GM18861 (cell line): ENCODE data around the gene IL11.

Experiments
- ATAC-seq: cut with Tn5 transposase; IDR thresholded peaks from one replicate; pipeline ENCODE4 v1.9.1; 2021; ENCODE audit not compliant: unreplicated experiment

Gene IL11

DNA sequence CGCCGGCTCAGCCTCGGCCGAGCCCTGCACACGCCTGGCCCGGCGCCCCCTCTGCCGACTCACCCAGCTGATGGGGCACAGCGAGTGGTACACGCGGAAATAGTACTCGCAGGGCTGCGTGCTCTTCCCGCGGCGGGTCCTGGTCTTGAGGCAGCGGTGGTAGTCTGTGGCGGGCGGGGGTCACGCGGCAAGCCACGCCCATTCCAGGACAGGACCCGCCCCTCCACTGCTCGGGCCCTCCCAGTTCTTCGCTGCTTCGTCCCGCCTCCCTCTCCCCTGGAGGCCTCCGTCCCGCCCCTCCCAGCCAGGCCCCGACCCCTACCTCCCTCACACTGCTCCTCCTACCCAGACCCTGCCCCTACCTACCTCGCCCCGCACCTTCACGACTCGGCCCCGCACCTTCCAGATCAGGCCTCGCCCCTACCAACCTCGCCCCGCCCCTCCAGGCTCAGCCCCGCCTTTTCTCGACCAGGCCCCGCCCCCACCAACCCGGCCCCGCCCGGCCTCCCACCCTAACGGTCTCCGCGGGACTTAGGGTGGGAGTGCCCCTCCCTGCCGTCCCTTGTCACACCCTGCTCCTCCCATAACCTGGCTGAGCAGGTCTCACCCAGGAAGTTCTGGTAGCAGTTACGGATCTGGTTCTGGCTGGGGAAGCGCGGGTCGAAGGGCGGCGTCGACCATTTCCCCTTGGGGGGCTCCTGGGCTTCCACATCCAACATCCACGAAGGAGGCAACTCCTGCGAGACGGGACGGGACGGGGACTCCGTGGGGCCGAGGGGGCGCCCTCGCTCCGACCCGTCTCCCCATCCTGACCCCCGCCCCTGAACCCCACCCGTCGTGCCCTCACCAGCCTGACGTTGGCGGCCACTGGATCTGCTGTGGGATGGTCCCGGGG, 16.2 kb downstream of the IL11 start:
- ATAC-seq, result no peak

DNA sequence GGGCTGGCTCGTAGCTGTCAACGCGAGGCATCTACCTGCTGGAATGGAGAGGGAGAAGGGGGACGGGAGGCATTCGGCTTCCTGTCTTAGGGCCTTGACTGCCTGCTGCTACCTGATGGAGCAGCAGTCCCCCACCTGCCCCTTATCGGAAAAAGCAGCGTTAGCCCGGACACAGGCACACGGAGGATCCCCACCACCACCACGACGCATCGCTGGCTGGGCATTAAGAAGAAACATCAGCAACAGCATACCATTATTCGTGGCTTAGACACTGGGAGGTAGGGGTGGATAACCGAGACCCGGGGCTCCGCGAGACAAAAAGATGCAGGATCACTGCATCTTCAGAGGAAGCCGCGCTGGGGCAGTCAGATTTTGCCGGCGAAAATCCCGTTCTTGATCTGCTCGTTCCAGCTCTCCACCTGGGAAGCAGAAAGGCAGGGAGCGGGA, 16.9 kb downstream of the IL11 start:
- ATAC-seq, result no peak

DNA sequence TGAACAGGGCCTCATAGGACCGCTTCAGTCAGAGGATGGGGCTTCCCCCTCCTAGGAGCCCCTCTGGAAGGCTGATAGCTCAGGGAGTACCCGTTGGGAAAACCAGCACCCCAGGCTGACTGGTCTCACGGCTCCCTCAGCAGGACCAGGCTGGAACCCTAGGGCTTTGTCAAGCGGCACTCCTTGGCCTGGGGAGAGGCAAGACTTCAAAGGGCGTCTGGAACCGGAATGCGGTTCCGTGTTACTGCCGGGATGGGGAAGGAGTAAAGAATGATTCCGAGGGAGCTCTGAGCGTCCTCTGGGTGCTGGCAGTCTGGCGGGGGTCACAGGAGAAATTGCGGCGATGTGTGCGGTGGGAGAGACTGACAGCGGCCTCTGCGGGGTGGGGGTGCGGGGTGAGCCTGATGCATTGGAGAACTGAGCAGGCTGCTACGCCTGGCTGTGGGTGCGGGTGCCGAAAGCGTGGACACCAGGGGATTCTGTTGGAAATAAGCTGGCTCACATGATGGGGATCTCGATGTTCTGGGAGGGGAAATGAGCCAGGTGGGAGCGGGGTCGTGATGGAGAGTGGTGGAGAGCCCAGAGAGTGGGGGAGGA, 17.6 kb downstream of the IL11 start:
- no peak for ATAC-seq

DNA sequence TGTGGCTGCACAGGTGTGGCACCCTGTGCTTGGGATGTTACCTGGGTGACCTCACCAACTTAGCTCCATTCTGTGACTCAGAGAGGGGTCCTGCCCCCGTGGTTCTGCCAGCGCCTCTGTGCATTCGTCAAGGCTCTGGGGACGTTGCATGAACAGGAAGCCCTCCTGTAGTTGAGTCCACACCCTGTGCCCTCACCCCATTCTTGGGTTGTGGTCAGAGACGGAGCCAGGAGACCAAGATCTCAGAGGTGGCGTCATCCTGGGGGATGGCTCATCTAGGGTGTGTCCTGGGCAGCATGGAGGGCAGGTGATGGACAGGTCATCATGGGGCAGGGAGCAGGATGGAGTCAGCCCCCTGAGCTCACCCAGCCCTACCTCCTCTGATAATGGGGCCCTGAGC, 18.2 kb downstream of the IL11 start:
- ATAC-seq, result no peak

DNA sequence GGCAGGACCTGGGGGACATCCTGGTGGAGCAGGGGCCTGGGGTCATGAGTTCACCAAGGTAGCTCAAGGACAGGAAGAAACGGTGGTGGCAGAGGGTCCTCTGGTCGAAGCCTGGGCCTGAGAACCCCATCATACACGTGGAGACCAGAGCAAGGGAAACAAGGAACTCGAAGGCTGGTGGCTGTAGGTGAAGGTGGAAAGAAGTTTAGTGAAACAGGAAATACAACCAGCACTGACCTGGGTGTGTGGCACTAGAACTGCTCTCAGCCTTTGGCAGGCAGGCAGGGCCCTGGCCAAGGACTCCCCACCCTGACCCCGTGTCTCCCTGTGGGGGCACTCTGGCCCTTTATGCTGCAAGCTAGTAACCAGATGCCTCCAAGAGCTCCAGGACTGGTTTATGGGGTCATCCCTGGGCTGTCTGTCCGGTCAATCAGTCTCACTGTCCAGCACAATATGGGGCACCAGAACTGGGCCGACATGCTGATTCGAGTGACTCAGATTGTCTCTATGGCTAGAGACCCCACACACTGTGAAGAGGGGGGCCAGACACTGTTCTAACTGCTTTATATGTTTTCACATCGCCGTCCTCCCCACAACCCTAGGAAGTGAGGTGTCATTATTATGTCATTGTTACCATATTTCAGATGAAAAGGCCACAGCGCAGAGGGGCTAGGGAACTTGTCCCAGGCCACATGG, 19.5 kb downstream of the IL11 start:
- no peak for ATAC-seq

DNA sequence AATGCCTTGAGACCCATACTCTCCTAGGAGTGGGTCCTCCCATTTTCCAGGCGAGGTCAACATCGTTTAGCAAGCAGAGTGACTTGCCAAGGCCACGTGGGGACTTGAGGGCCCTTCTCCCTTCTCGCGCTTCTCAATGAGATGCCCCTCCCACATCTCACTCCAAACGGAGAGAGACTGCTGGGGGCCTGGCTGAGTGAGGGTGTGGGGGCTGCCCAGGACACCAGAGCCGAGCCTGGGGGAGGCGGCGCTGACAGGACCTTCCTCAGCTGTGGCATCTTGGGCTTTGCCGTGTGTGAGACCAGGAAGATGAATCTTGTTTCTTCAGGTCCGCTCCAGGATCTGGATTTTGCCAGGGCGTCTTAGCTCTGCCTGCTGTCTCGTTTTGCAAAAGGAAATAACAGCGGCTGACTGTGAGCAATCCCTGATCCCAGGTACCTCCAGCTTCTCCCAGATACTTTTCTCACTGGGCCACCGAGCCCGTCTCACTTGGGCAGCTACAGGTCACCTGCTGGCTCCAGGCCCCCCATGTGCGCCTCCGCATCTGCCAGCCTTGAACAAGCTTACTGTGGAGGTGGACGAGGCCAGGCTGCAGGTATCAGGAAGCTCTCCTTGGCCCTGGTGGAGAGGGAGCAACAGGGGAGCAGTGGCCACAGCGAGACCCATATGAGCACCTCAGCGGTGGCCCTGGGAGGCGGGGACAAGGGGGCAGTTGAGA, 21.8 kb downstream of the IL11 start:
- no peak for ATAC-seq

DNA sequence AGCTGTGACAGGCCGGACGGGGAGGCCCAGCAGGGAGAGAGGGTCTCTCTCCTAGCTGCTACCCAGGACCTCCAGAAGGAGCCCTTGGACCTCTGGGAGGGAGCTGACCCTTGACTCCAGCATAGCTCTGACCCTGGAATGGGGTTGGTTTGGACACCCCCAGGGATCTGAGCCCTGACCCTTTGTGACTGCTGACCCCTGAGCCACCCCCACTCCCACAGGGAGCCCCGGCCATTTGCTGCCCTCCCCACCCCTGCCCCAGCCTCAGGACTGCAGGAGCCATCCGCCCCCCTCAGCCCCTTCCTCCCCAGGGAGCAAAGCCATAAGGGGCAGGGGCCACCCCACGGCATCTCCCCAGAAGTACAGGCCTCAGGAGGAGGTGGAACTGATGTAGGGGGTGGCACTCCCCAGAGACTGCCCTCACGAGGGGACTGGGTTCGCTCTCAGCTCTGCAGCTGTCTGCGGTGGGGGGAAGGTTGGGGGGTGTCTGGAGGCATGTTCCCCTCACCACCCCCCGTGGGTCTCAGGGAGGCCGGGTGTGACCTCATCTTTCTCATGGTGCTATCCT, 22.7 kb downstream of the IL11 start:
- ATAC-seq, result no peak

DNA sequence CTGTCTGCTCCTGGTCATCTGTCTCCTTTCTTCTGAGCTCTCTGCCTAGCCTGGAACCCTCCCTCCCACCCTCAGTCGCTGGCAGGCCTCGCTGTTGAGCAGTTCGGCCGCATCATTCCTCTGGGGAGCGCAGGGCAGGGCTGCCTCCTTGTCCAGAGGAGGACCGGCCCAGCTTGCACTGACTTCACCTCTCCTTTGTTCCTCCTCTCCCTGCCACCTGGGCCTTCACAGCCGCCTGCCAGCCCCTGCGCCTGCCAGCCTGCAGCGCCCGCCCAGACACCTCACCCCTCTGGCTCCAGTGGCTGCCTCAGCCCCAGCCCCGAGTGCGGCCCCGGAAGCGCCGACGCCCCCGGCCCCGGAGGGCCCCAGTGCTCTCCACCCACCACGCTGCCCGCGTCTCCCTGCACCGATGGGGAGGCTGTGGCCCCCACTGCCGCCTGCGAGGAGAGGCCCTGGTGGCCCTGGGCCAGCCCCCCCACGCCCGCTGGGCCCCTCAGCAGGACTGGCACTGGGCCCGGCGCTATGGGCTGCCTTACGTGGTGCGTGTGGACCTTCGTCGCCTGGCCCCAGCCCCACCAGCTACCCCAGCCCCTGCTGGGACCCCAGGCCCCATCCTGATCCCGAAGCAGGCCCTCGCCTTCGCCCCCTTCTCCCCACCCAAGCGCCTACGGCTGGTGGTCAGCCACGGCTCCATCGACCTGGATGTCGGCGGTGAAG, 23.4 kb downstream of the IL11 start:
- no peak for ATAC-seq

DNA sequence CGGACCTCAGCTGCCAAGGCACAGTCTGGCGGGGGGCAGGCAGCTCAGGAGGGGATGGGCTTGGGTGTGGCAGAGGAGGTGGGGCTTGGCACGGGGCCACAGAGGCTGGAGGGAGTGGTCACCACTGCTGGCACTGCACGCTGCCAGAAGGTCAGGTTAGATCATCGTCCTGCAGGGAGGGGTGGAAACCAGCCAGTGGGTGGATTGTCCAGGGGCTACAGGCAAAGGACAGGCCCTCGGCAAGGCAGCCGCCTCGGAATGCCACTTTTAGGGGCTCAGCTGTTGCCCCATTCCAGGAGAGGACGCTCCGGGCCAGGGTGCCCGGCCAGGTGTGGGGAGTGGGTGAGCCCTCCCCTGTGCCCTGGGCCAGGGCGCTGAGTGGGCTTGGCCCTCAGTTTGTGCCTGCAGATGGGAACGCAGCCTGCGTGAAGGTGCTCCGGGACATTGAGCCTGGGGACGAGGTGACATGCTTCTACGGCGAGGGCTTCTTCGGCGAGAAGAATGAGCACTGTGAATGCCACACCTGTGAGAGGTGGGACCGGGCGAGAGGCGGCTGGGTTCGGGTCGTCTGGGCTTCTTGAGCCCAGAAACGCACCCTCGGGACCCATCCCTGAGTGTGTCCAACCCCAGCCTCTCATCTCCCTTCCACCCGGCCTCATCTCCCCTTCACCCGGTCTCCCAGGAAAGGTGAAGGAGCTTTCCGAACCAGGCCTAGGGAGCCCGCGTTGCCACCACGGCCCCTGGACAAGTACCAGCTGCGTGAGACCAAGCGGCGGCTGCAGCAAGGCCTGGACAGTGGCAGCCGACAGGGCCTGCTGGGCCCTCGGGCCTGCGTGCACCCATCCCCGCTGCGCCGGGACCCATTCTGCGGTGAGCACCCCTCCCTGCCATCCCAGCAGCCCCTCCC, 24.2 kb downstream of the IL11 start:
- no peak for ATAC-seq

DNA sequence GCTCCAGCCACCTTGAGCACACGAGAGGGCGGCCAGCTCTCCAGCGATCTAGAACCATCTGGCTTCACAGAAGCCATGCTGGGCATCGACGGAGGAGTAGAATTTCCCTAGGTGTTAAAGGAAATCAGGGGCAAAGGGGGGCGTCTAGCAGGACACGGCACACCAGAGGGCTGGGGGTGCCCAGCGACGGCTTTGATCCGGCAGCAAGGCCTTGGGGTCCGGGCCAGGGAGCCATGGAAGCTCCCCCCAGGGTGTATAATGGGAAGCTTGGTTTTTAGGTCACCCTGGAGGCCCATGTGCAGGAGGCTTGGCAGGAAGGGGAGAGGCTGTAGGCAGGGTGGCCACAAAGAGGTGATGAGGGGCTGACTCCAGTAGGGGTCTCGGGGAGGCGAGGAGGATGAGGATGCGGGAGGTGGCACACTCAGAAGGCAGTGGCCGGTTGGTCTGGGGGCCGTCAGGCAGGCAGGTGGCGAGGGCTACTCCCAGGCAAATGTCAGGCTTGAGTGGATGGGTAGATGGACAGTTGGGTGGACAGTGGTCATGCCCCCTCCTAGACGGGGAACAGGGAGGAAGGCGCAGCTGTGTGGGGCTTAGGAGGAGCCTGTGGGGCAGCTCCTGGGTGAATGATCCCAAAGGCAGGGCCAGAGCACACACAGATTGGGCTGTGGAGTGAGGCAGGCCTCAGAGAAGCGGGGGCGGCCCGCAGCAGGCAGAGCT, 25.0 kb downstream of the IL11 start:
- no peak for ATAC-seq

DNA sequence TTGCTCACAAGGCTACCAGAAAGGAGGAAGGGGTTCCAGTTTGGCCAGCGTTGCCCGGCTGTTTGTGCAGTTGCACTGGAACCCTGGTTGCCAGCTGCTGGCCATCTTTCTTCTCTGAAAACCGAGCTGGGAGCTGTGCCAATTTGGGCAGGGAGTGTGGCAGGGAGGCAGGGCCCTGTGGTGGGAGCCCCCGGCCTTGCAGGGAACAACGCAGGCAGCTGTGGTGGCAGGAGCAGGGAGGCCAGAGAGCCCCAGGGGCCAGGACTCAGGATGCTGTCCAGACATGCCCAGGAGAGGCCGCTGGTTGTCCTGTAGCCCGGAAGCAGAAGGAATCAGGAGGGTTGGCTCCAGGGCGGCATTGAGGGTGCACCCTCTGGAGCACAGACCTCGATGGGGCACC, 25.8 kb downstream of the IL11 start:
- no peak for ATAC-seq

DNA sequence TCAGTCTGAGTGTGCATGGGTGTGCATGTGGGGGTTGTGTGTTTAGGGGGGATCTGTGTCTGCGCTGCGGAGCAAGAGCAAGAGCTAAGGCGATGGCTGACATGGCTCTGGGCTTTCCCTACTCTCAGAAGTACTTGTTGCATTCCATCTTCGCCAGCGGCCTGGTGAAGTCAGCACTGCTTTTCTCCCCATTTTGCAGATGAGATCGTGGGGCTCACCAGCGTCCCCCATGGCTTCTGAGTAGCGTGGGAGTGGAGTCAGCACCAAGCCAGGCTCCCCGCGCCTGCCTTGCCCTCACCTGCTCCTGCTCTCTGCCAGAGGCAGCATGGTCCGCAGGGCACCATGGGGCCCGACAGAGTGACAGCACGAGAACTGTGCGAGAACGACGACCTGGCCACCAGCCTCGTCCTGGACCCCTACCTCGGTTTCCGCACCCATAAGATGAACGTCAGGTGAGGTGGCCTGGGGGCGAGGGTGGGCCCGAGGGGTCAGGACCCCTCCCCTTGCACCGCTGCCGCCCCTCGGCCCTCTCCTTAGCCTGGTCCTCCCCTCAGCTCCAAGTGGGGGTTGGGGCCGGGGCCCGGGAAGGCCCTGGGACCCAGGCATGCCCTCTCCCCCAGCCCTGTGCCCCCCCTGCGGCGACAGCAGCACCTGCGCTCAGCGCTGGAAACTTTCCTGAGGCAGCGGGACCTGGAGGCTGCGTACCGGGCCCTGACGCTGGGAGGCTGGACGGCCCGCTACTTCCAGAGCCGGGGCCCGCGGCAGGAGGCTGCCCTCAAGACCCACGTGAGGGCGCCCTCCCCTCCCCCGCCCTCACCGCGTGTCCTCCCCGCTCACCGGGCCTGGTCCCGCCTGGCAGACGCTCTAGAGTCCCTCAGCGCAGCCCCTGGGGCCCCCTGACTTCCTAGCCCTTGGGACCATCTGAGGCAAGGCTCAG, 28.4 kb downstream of the IL11 start:
- ATAC-seq, result no peak

DNA sequence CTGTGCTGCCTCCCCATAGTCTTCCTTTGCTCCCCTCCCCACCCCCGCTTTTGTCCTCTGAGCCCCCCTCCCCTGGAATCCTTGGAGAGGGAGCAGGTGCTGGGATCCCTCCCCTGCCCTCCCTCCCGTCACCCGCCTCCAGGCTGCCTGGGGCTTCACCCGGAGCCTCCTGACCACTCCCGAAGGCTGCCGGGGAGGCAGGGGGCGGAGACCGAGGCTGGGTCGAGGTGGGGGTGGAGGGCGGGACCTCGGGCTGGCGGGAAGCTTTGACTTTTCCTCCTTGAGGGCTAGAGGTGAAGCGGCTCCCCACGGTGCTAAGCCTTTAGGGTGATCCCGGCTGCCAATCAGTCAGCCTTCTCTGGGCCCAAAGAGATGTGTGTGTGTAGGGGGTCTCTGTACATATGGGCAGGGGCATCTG, 29.1 kb downstream of the IL11 start:
- no peak for ATAC-seq

DNA sequence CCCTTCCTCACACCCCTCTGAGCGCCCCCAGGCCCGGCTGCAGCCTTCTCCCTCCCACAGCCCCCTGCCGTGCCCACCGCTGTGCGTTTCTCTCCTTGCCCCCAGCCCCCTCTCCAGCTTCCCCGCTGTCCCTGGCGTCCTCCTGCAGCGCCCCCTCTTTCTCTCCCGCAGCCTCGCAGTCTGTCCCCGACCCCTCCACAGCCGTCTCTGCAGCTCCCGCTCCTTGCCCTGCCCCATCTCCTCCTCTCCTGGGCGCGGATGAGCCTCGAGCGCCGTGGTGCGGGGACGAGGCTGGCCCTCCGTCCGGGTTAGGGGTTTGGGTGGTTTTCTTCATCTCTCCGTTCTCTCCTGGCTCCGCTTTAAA, 29.5 kb downstream of the IL11 start:
- no peak for ATAC-seq

DNA sequence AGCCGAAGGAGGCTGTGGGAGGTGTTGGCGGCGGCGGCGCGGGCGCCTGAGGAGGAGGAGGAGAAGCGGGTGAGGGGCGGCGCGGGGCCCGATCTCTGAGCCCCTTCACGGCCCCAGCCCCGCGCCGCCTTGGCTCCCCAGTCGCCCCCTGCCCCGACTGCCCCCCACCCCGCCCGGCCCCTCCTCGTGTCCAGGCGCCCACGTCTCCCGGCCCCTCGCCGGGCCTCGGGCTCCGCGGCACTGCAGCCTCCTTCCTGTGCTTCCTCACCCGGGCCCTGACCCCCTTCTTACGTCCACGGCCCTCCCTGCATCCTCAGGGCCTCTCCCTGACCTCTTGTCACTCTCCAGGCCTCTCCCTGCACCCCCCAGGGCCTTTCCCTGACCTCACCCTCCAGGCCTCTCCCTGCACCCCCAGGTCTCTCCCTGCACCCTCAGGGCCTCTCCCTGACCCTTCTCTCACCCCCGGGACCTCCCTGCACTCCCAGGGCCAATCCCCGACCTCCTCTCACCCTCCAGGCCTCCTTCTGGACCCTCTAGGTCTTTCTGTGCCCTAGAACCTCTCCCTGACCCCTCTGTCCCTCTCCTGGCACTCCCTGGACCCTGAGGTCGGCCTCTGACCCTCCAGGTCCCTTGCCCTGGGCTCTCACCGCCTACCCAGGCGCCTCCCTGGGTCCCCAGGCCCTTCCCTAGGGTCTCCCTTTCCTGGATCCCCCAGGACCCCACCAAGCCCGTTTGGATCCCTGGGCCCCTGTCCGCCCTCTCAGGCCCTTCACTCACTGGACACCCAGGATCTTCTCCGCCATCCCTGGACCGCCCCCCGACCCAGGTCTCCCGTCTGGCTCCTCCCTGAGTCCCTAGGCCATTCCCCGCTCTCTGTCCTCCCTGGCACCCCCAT, 30.1 kb downstream of the IL11 start:
- no peak for ATAC-seq

DNA sequence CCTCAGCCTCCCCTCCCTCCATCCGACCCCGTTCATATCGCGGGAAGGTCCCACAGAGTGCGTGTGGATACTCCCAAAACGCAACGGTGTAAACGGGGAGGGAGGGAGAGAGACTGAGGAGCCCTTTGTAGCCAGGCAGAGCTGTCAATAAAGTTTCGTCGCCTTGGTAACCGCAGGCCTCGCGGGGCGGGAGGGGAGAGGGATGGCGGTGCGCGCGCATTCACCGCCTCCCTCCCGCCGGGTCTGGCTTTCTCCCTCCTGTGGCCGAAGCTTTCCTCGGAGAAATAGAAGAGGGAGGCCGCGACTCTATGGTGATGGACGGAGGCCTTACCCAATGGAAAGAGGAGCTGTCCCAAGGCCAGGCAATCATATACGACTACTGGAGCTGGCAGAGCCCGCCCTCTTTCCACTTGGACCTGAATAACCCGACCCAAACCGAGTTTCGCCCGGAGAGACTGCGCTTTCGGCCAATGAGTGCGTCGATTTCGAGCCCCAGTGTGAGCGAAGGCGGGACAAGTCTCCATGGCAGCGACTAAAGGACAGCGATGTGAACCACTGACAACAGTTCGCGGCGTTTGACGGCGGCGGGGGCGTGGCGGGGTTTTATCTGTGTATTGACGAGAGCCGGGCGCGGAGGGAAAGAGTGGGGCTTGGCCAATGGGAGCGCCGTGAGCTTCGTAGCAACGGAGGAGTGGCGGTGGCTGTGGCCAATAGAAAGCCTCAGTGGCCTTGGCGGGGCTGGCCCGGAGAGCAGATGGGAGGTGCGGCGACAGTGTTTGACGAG, 31.0 kb downstream of the IL11 start, which contains the start of gene KMT5C:
Gene KMT5C (plus strand): TSS at position 772 of the 784 bp plus-strand sequence. CDS start 2,061 bp downstream, outside the sequence.
- ATAC-seq, result peak; percentile 82
